Transverse colon (tissue), 4 donors: Measurements from ENCODE around the gene CXCL3. TPM values are rescaled to one million over a fixed set of nuclear protein-coding genes. Genes with fewer than 3 reads are reported as not detected.

Experiments used
- DNase-seq: peaks from one replicate; pipeline ENCODE4 v3.0.0-alpha.2; 2019
- H3K27ac ChIP-seq, 4 donors: fragments of 200-600 bp; sonication (generic); 2 replicates each; pipeline ENCODE4 v1.5.1; 2016 to 2018; ENCODE audit warnings: inconsistent platforms in 4 of 4
- H3K27me3 ChIP-seq: fragments of 200-600 bp; sonication (generic); 2 replicates; pipeline ENCODE4 v1.5.1; 2017; ENCODE audit warnings: inconsistent platforms
- H3K36me3 ChIP-seq, 4 donors: fragments of 200-600 bp; sonication (generic); 2 replicates each; pipeline ENCODE4 v1.5.1; 2017 to 2019; ENCODE audit warnings: inconsistent platforms in 4 of 4
- H3K4me1 ChIP-seq, 4 donors: fragments of 200-600 bp; sonication (generic); 2 replicates each; pipeline ENCODE4 v1.5.1; 2017 to 2020; ENCODE audit warnings: inconsistent platforms in 4 of 4
- H3K4me3 ChIP-seq, 4 donors: fragments of 200-600 bp; sonication (generic); 1 replicate in 1 of 4; 2 replicates in 3 of 4; pipeline versions ENCODE4 v1.5.1 to v1.6.1; 2017 to 2019; ENCODE audit warnings: inconsistent platforms in 4 of 4
- H3K9me3 ChIP-seq, 2 donors: fragments of 200-600 bp; sonication (generic); 2 replicates each; pipeline ENCODE4 v1.5.1; 2017 to 2019; ENCODE audit warnings: inconsistent platforms in 2 of 2
- CTCF ChIP-seq, 5 experiments: fragments of 200-600 bp in 3 of 5; fragments of 450-650 bp in 2 of 5; sonication (generic) in 3 of 5; IDR thresholded peaks; 1 replicate in 2 of 5; 2 replicates in 3 of 5; pipeline ENCODE4 v1.5.1; 2016 to 2017; ENCODE audit warnings: antibody characterized with exemption in 5 of 5, inconsistent platforms in 3 of 5, mild to moderate bottlenecking in 2 of 5, moderate library complexity in 1 of 5
- EP300 ChIP-seq: sonication (generic); formaldehyde crosslinking; IDR thresholded peaks from one replicate; pipeline ENCODE4 v1.6.1; 2017; ENCODE audit warnings: antibody characterized with exemption, low read depth
- POLR2A ChIP-seq: fragments of 450-650 bp; IDR thresholded peaks from one replicate; pipeline ENCODE4 v1.6.1; 2016; ENCODE audit warnings: antibody characterized with exemption, mild to moderate bottlenecking, moderate library complexity
- POLR2AphosphoS5 ChIP-seq, 3 donors: sonication (generic); formaldehyde crosslinking; IDR thresholded peaks; one replicate each; pipeline ENCODE4 v1.6.1; 2016; ENCODE audit warnings: antibody characterized with exemption in 3 of 3
- WGBS, 2 donors: methylation state at CpG; one replicate each; pipeline ENCODE4 v1.1.5; 2018; ENCODE audit warnings: low coverage in 1 of 2; 5-methylcytosine and 5-hydroxymethylcytosine counted together
- in situ Hi-C, 4 donors: fragments of 200-750 bp; cut with MboI; loops; one replicate each; pipeline versions ENCODE4 v1.15.0 to v1.15.1; 2017; ENCODE audit warnings: low sequenced_read_pairs in 3 of 4, low pct_ligation_motif_present in 1 of 4, low pct_unique_long_range_greater_than_20kb in 1 of 4
- intact Hi-C: fragments of 100-400 bp; cut with DNase I; formaldehyde crosslinking; loops from one replicate; pipeline ENCODE4 v1.15.1; 2023; ENCODE audit warnings: low total_unique reads
- total RNA-seq, 4 donors: library from RNA; depleted of rRNA; stranded (reverse); fragments of >200 nt; gene quantifications; one replicate each; pipeline ENCODE4 v1.1.0, GENCODE V29; 2016

CXCL3 gene
- total RNA-seq, 4 donors from 2014 or later: 1.8 to 5.2 (median 5.1) TPM

- TF ChIP-seq EP300: no peak
- TF ChIP-seq CTCF (IDR thresholded peaks at IDR 0.05): no peak
- no peak for TF ChIP-seq POLR2A
- TF ChIP-seq POLR2AphosphoS5 (IDR thresholded peaks at IDR 0.05): no peak
- in situ Hi-C loops (no loop called here), intact Hi-C loops (no loop called here)
- Histone ChIP-seq H3K4me3 (no peak overlapping the region), H3K4me1 (peaks cover 0 to 8% (median 2%) of the 10 kb centered on the region in 4 donors), H3K27me3 (no peaks in the 10 kb centered on the region), H3K27ac (no peak overlapping the region), H3K9me3 (no peaks in the 10 kb centered on the region), H3K36me3 (no peaks in the 10 kb centered on the region)
- WGBS, 2 donors: 22 to 45% methylated on average over 1 of the region's 1 CpG
- DNase-seq: no peak
These were observed 22.4 kb downstream of the CXCL3 start for GRCh38 chr4:74016068-74016467.

GRCh38 chr4:74015126-74015780 lies 23.2 kb downstream of the CXCL3 start:
- 87 to 88% methylated on average over 3 of the region's 3 CpGs for WGBS, 2 donors
- Histone ChIP-seq H3K9me3 (no peaks in the 10 kb centered on the region), H3K4me3 (no peak overlapping the region), H3K36me3 (no peaks in the 10 kb centered on the region), H3K27ac (no peak overlapping the region), H3K27me3 (no peaks in the 10 kb centered on the region), H3K4me1 (peaks cover 0 to 8% (median 2%) of the 10 kb centered on the region in 4 donors)
- intact Hi-C loops (no loop called here), in situ Hi-C loops (no loop called here)
- DNase-seq: no peak
- TF ChIP-seq CTCF (IDR thresholded peaks at IDR 0.05): no peak
- TF ChIP-seq POLR2AphosphoS5 (IDR thresholded peaks at IDR 0.05): no peak
- no peak for TF ChIP-seq POLR2A
- TF ChIP-seq EP300: no peak

GRCh38 chr4:74014332-74014731 lies 24.2 kb downstream of the CXCL3 start:
- H3K36me3 ChIP-seq: no peaks in the 10 kb centered on the region
- H3K4me1 ChIP-seq: peaks cover 0 to 12% (median 4%) of the 10 kb centered on the region in 4 donors
- no peaks in the 10 kb centered on the region for H3K9me3 ChIP-seq
- no peak for DNase-seq
- no peak overlapping the region for H3K4me3 ChIP-seq
- in situ Hi-C loops (no loop called here), intact Hi-C loops (no loop called here)
- TF ChIP-seq POLR2A: no peak
- TF ChIP-seq POLR2AphosphoS5 (IDR thresholded peaks at IDR 0.05): no peak
- TF ChIP-seq EP300: no peak
- TF ChIP-seq CTCF (IDR thresholded peaks at IDR 0.05): no peak
- no peaks in the 10 kb centered on the region for H3K27me3 ChIP-seq
- 22 to 44% methylated on average over 1 of the region's 1 CpG for WGBS, 2 donors
- no peak overlapping the region for H3K27ac ChIP-seq

- H3K27ac ChIP-seq: no peak overlapping the region
- no peak for TF ChIP-seq EP300
- no peak for TF ChIP-seq POLR2A
- TF ChIP-seq POLR2AphosphoS5 (IDR thresholded peaks at IDR 0.05): no peak
- no peak for TF ChIP-seq CTCF (IDR thresholded peaks at IDR 0.05)
- H3K27me3 ChIP-seq: no peaks in the 10 kb centered on the region
- H3K9me3 ChIP-seq: no peaks in the 10 kb centered on the region
- WGBS, 2 donors: 56 to 85% methylated on average over 2 of the region's 2 CpGs
- in situ Hi-C loops (no loop called here), intact Hi-C loops (no loop called here)
- no peak for DNase-seq
- H3K4me3 ChIP-seq: no peak overlapping the region
- no peaks in the 10 kb centered on the region for H3K36me3 ChIP-seq
- H3K4me1 ChIP-seq: peaks cover 0 to 17% (median 4%) of the 10 kb centered on the region in 4 donors
These were observed 25.2 kb downstream of the CXCL3 start for GRCh38 chr4:74013264-74013663.
